ENCODE measurements around the gene KIF2C.
A peak's percentile ranks its signal among the peaks of the same experiment; 100 is the strongest.

Gene KIF2C

GRCh38 chr1:44801491-44802305 lies 62.1 kb downstream of the KIF2C start:
- Mint-ChIP-seq H3K27ac (peak overlapping the region; percentile 3), H3K9me3 (no peaks in the 10 kb centered on the region), H3K36me3 (ENCODE audit: low read depth) (peaks cover 56% of the 10 kb centered on the region), H3K27me3 (no peaks in the 10 kb centered on the region), H3K4me3 (peak overlapping the region; percentile 96), H3K4me1 (ENCODE audit: low read depth) (peaks cover 62% of the 10 kb centered on the region)
- intact Hi-C loops (cut with micrococcal nuclease) = no loop called here

- Mint-ChIP-seq H3K4me3 (peak overlapping the region; percentile 96), H3K27me3 (no peaks in the 10 kb centered on the region), H3K27ac (peak overlapping the region; percentile 47), H3K36me3 (ENCODE audit: low read depth) (peaks cover 64% of the 10 kb centered on the region), H3K4me1 (ENCODE audit: low read depth) (peaks cover 70% of the 10 kb centered on the region), H3K9me3 (no peaks in the 10 kb centered on the region)
- intact Hi-C loops (cut with micrococcal nuclease) = no loop called here
Observed at GRCh38 chr1:44802306-44803061, 62.8 kb downstream of the KIF2C start.

- Mint-ChIP-seq H3K4me3 (peak overlapping the region; percentile 32), H3K36me3 (ENCODE audit: low read depth) (peaks cover 65% of the 10 kb centered on the region), H3K4me1 (ENCODE audit: low read depth) (peaks cover 75% of the 10 kb centered on the region), H3K27ac (peak overlapping the region; percentile 47), H3K27me3 (no peaks in the 10 kb centered on the region), H3K9me3 (no peaks in the 10 kb centered on the region)
- intact Hi-C loops (cut with micrococcal nuclease) = no loop called here
Observed at GRCh38 chr1:44803062-44803311, 63.4 kb downstream of the KIF2C start.

- peak overlapping the region; percentile 47 for H3K27ac Mint-ChIP-seq
- no peaks in the 10 kb centered on the region for H3K9me3 Mint-ChIP-seq
- intact Hi-C loops (cut with micrococcal nuclease) = no loop called here
- peaks cover 80% of the 10 kb centered on the region for H3K4me1 Mint-ChIP-seq (ENCODE audit: low read depth)
- peaks cover 68% of the 10 kb centered on the region for H3K36me3 Mint-ChIP-seq (ENCODE audit: low read depth)
- no peaks in the 10 kb centered on the region for H3K27me3 Mint-ChIP-seq
- H3K4me3 Mint-ChIP-seq = peak overlapping the region; percentile 32
Observed at GRCh38 chr1:44803312-44804095, 63.9 kb downstream of the KIF2C start.

GRCh38 chr1:44805311-44806024 lies 65.8 kb downstream of the KIF2C start:
- H3K36me3 Mint-ChIP-seq (ENCODE audit: low read depth) = peaks cover 65% of the 10 kb centered on the region
- H3K9me3 Mint-ChIP-seq = no peaks in the 10 kb centered on the region

GRCh38 chr1:44806025-44806703 lies 66.5 kb downstream of the KIF2C start:
- H3K36me3 Mint-ChIP-seq (ENCODE audit: low read depth) = peaks cover 65% of the 10 kb centered on the region

More at GRCh38 chr1:44805311-44806024, 65.8 kb downstream of the KIF2C start:
- Mint-ChIP-seq H3K4me3 (no peak overlapping the region), H3K4me1 (ENCODE audit: low read depth) (peaks cover 88% of the 10 kb centered on the region), H3K27me3 (no peaks in the 10 kb centered on the region), H3K27ac (peak overlapping the region; percentile 100)
- intact Hi-C loops (cut with micrococcal nuclease) = no loop called here

GRCh38 chr1:44806704-44807363 lies 67.2 kb downstream of the KIF2C start, which contains the start of gene DYNLT4:
Gene DYNLT4 (minus strand): TSS chr1:44807351. CDS start chr1:44806668, 683 bp downstream.
- H3K4me1 Mint-ChIP-seq (ENCODE audit: low read depth) = peaks cover 93% of the 10 kb centered on the region
- H3K27me3 Mint-ChIP-seq = no peaks in the 10 kb centered on the region
- peaks cover 63% of the 10 kb centered on the region for H3K36me3 Mint-ChIP-seq (ENCODE audit: low read depth)
- peak within 1 kb of the TSS; percentile 100 for H3K27ac Mint-ChIP-seq
- intact Hi-C loops (cut with micrococcal nuclease) = no loop called here
- H3K9me3 Mint-ChIP-seq = no peaks in the 10 kb centered on the region
- H3K4me3 Mint-ChIP-seq = peak within 1 kb of the TSS; percentile 71

More at GRCh38 chr1:44806025-44806703, 66.5 kb downstream of the KIF2C start:
- Mint-ChIP-seq H3K9me3 (no peaks in the 10 kb centered on the region), H3K27ac (peak overlapping the region; percentile 100), H3K4me1 (ENCODE audit: low read depth) (peaks cover 90% of the 10 kb centered on the region), H3K4me3 (no peak overlapping the region), H3K27me3 (no peaks in the 10 kb centered on the region)
- intact Hi-C loops (cut with micrococcal nuclease) = no loop called here

- intact Hi-C loops (cut with micrococcal nuclease) = no loop called here
- H3K4me1 Mint-ChIP-seq (ENCODE audit: low read depth) = peaks cover 93% of the 10 kb centered on the region
- no peaks in the 10 kb centered on the region for H3K27me3 Mint-ChIP-seq
- H3K27ac Mint-ChIP-seq = peak overlapping the region; percentile 100
- no peaks in the 10 kb centered on the region for H3K9me3 Mint-ChIP-seq
- H3K4me3 Mint-ChIP-seq = peak overlapping the region; percentile 71
- peaks cover 63% of the 10 kb centered on the region for H3K36me3 Mint-ChIP-seq (ENCODE audit: low read depth)
Observed at GRCh38 chr1:44807364-44808062, 67.9 kb downstream of the KIF2C start.

- peak within 1 kb of the TSS; percentile 100 for H3K27ac Mint-ChIP-seq
- H3K9me3 Mint-ChIP-seq = no peaks in the 10 kb centered on the region
- H3K36me3 Mint-ChIP-seq (ENCODE audit: low read depth) = peaks cover 63% of the 10 kb centered on the region
- H3K27me3 Mint-ChIP-seq = no peaks in the 10 kb centered on the region
- intact Hi-C loops (cut with micrococcal nuclease) = no loop called here
- peaks cover 93% of the 10 kb centered on the region for H3K4me1 Mint-ChIP-seq (ENCODE audit: low read depth)
- H3K4me3 Mint-ChIP-seq = peak within 1 kb of the TSS; percentile 71
Observed at GRCh38 chr1:44808063-44808937, 68.7 kb downstream of the KIF2C start, which contains the start of gene BTBD19. Gene BTBD19 (plus strand): TSS chr1:44808523. CDS start chr1:44808821, 298 bp downstream.

GRCh38 chr1:44808938-44809917 lies 69.6 kb downstream of the KIF2C start:
- intact Hi-C loops (cut with micrococcal nuclease) = loop anchor here (1.0 kb wide), 1 partner anchor 9 kb away; the partner anchor contains the start of gene PLK3
- peaks cover 57% of the 10 kb centered on the region for H3K36me3 Mint-ChIP-seq (ENCODE audit: low read depth)
- peak overlapping the region; percentile 100 for H3K27ac Mint-ChIP-seq

More at GRCh38 chr1:44808938-44809917, 69.6 kb downstream of the KIF2C start:
- H3K9me3 Mint-ChIP-seq = no peaks in the 10 kb centered on the region
- peaks cover 93% of the 10 kb centered on the region for H3K4me1 Mint-ChIP-seq (ENCODE audit: low read depth)
- H3K27me3 Mint-ChIP-seq = no peaks in the 10 kb centered on the region
- peak overlapping the region; percentile 71 for H3K4me3 Mint-ChIP-seq
